Stimulated activated CD8-positive, alpha-beta memory T cell treated with anti-CD3 and anti-CD28 coated beads, Interleukin-4, amount 100 ng/mL, for 1 hour (primary cell): Measurements from ENCODE around the gene SF3B3.
"Not testable (repeated sequence)": the region's sequence is repeated elsewhere in the genome, so short reads cannot be mapped to it uniquely, and the experiment has no call there.

ENCODE experiments used
- DNase-seq, 2 donors: peaks; one replicate each; pipeline ENCODE4 v3.0.0-alpha.2; 2020; ENCODE audit warnings: low read depth in 2 of 2, low spot score in 1 of 2

The SF3B3 gene

DNA sequence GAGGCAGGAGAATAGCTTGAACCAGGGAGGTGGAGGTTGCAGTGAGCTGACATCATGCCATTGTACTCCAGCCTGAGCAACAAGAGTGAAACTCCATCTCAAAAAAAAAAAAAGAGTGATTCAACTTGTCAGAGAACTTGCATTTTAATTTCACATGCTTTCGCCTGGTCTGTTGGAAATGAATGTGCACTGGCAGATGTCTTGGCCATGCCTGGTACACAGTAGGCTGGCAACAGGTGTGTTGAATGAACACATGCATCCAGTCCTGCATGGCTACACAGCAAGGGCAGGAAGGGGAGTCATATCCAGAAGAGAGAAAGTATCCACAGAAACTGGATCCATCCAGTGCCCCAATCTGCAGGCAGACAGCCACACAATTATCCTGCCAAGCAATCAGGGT, 11.8 kb upstream of the SF3B3 start:
- no peak for DNase-seq

DNA sequence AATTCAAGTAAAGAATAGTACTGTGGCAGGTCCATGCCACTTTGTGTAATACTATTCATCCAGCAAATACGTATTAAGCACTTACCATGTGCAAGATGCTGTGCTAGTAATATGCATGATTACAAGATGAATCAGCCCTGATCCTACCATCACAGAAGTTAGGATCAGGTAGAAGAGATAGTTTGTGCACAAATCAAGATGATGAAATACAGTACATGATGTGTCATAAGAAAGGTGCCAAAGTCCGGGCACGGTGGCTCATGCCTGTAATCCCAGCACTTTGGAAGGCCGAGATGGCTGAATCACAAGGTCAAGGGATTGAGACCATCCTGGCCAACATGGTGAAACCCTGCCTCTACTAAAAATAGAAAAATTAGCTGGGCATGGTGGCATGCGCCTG, 11.2 kb upstream of the SF3B3 start:
- no peak for DNase-seq

DNA sequence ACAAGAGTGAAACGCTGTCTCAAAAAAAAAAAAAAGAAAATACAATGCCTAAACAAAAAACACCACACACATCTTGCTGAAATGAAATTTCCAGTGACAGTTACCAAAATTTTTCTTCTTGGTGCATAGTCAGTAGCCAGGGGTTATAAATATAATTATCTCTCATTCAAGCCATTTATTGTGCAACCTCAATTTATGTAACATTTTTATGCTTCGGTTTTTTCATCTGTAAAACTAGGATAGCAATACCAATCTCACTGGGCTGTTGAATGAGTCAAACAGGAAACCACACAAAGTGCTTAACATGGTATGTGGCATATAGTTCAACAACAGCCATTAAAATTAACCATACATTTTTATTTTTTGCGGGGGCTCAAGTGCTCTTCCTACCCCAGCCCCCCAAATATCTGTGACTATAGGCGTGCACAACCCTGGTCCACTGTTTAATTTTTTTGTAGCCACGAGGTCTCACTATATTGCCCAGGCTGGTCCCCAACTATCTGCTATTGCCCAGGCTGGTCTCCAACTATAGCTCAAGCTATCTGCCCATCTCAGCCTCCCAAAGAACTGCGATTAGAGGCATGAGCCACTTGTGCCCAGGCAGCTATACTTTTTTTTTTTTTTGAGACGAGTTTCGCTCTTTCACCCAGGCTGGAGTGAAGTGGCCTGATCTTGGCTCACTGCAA, 2.9 kb upstream of the SF3B3 start:
- no peak for DNase-seq

DNA sequence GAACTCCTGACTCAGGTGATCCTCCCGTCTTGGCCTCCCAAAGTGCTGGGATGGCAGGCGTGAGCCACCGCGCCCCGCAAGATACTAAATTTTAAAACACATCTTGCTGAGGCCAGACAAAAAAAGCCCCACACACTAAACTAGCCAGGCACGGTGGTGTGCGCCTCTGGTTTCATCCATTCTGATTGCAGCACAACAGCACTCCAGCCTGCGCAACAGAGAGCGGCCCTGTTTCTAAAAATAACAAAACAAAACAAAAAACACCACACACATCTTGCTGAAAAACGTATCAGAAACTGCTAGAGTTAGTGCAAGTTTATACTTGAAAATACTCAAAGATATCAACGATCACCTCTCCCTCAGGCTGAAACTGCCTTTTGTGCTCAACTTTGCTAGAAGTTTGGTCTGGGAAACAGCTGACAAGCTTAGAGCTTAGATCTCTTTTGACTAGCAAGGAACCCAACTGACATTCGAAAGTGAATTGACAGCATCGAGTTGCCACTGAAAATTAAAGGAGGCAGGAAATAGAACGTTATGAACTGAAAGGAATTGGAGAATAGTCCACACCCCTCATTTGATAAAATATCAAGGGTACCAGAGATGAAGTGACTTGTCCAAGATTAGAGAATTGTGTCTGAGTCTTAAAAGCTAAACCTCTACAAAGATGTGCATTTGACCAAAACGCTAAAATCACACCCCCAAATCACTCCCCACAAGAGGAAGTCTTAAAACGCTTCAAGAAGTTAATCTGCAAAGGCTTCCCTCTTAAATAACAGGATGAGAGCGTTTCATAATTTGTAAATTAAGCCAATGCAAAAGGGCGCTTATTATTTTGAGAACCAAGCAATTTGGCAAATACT, 1.2 kb upstream of the SF3B3 start:
- no peak for DNase-seq

DNA sequence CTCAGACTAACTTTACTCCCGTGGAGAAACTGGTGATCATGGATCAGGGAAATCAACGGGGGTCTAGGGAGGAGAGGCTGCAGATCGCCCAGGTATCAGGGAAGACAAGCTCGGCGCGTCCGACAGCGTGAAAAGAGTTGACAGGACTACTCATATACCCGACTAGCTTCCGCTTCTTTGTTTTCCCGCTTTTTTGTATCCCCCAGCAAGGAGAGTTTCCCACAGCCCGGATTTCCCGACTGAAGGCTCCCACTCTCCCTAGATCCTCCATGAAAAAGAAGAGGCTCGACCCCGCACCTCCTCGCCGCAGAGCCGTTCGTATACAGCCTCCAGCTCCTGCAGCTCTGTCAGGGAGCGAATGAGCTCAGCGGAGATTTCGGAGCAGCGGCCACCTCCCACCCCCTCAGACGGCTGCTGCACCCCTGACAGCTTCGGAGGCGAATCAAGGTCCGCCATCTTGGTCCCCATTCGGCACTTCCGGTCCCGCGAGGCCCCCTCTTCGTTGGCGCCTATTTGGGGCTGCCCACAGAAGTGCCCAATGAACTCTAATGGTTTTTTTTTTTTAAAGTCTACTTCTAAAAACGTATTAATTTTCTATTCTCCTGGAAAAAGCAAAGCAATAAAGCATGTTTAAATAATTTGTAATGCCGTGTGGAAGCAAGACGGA, 407 bp upstream of the SF3B3 start, which contains the start of gene COG4:
Gene COG4, minus strand, starts transcription at position 479 of the 667 bp plus-strand sequence. Its CDS starts 11 bp downstream, at position 468.
- DNase-seq = peak; percentile 73 to 80

DNA sequence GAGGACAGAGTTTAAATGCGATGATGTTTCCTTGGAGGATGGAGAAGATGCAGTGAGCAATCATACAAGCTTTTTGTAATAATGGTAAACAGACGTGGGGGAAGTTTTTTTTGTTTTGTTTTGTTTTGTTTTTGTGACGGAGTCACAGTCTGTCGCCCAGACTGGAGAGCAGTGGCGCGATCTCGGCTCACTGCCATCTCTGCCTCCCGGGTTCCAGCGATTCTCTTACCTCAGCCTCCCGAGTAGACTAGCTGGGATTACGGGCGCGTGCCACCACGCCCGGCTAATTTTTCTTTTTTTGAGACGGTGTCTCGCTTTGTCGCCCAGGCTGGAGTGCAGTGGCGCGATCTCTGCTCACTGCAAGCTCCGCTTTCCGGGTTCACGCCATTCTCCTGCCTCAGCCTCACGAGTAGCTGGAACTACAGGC, 796 bp downstream of the SF3B3 start:
- DNase-seq = not testable (repeated sequence)

DNA sequence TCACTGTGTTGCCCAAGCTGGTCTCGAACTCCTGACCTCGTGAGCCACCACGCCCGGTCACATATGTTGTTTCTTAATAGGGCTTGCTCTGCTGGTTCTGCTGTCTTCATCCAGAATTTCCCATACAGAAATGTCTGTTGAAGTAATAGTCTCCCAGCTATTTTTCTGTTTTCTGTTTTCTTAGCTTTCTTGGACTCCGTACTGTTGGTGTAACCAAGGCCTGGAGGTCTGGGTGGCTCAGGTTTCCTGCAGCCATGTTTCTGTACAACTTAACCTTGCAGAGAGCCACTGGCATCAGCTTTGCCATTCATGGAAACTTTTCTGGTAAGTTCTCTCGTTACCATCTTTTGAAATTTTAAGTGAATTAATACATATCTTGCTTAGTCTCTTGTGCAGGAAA, 2.8 kb downstream of the SF3B3 start:
- no peak for DNase-seq

DNA sequence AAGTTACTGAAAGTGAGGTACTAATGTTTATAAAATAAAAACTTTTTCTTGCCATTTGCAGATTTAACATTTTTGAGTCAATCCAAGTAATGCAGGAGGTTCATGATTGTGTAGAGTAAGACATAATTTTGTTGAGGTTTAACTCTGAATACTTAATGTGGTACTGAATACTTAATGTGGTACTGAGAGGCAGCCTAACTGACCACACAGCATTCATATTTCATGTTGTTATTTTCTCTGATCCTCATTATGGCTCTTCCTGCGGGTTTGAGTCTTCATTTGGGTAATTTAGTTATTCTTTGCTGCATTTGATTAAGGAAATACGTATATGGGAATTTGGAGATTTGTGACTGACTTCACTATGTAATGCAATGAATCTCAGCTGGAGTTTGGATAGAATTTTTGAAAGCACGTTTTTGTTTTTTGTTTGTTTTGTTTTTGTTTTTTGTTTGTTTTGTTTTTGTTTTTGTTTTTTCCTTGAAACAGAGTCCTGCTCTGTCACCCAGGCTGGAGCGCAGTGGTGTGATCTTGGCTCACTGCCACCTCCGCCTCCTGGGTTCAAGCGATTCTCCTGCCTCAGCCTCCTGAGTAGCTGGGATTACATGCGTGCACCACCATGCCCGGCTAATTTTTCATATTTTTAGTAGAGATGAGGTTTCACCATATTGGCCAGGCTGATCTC, 3.8 kb downstream of the SF3B3 start:
- no peak for DNase-seq

DNA sequence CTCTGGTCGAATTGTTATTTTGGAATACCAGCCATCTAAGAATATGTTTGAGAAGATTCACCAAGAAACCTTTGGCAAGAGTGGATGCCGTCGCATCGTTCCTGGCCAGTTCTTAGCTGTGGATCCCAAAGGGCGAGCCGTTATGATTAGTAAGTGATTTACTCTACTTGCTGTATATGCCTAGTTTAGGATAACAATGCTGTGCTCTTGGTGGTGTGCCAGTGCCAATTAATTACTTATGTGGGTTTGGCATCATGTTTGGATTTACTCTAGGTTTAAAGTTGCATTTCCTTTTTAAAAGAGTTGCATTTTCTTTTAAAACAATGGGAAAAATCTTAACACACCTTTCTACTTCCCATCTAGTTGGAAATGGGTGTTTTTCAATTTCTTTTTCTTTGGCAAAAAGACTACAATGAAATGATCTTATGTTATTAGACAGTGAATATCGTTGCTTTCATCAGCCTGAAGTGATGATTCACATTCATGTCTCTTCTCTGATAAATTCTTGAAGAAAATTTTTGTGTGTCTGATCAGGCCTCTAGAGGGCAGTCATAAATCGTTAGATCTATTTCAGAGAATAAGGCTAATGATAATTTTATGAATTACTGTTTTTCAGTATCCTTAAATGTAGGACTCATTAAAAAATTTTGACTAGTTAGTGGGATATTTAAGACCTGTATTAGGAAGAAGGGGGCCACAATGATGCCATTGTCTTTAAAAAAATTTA, 5.6 kb downstream of the SF3B3 start:
- no peak for DNase-seq

DNA sequence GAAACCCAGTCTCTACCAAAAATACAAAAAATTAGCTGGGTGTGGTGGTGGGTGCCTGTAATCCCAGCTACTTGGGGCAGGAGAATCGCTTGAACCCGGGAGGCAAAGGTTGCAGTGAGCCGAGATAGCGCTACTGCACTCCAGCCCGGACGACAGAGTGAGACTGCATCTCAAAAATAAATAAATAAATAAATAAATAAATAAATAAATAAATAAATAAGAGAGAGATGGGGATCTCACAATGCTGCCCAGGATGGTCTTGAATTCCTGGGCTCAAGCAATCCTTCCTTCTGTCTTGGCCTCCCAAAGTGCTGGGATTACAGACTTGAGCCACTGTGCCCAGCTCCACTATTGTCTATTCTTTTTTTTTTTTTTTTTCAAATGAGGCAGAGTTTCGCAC, 6.3 kb downstream of the SF3B3 start:
- DNase-seq = not testable (repeated sequence)

DNA sequence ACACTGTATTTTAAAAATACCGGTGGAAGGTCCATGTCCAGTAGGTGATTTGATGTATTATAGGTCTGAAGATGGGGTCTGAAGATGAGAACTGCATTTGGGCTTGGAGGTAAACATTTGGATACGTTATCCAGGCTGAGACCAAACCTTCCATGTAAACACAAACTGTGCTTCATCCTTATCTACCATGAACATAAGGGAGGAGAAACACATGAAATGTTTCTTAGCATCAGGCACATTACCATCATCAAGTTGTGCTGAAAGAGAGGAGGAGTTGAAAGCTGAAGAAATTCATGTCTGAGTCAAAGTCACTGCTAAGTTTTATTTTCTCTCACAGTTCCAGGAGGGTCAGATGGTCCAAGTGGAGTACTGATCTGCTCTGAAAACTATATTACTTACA, 11.4 kb downstream of the SF3B3 start:
- no peak for DNase-seq

DNA sequence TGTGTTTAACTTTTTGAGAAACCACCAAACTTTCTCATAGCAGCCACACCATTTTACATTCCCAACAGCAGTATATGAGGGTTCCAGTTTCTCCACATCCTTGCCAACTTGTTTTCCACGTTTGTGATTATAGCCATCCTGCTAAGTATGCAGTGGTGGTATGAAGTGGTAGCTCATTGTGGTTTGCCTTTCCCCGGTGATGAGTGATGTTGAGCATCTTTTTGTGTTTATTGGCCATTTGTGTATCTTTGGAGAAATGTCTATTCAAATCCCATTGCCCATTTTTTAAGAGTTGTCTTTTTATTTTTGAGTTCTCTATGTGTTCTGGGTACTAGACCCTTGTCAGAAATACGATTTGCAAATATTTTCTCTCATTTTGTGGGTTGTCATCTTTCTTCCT, 17.4 kb downstream of the SF3B3 start:
- DNase-seq = no peak

DNA sequence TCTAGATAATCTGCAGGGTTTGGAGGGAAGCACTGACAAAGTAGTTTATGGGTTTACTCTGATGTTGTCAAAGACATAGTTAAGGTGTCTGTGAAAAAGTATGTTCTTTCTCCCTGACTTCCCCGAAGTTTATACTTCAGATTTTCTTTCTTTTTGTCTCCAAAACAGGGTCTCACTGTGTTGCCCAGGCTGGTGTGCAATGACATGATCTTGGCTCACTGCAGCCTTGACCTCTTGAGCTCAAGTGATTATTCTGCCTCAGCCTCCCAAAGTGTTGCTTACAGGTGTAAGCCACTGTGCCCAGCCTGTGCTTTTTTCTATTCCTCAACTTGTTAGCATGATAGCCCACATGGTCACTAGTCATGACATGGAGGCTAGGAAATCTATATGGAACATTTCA, 20.9 kb downstream of the SF3B3 start:
- no peak for DNase-seq

DNA sequence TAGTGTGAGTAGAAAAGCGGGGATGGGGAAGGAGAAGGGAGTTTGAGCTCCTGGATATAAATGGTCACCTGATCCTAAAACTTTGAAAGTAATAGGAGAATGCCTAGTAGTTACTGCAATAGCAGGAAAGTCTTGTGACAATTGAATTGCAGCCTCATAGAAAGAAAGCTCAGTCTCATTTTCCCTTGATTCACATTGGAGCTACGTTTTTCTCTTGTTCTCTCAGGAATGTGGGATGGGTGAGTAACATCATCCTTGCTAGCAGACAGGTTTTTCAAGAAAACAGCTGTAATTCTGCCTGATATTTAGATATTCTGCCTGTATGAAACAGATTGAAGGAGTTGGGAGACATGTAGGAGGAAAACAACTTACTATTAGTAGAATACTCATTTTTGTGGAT, 25.3 kb downstream of the SF3B3 start:
- DNase-seq = no peak

DNA sequence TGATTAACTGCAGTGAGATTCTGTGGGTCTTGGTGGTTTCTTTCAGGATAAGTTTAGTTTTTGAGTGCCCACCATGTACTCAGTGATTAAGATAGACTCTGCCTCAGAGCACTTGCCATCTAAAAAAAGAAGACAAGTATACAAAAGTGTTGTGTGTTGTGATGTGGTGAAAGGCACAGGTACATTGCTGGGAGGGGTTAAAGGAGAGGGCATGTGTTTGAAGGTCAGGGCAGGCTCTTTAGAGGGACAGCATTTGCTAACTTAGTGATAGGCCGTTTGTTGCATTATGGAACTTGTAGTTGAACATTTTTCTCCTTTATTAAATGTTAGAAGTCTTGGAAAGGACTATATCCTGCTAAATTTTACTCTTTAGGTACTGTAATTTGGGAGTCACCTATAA, 26.5 kb downstream of the SF3B3 start:
- DNase-seq = no peak

DNA sequence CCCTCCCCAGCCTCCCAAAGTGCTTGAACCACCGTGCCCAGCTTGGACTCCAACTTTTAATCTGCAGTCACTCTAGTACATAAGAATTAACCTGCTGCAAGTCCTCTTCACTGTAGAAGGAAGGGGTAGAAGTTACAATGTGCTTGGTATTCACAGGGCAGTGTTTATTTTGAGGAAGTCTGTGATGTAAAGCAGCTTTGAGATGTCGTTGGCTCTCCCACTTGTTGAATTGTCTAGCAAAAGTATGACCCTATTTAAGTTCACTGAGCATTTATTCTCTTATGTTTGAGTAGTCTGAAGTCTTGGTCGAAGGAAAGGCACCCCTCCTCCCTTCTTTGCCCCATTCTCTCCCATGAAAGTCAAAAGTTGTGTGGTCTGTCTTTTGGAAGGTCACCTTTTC, 28.2 kb downstream of the SF3B3 start:
- no peak for DNase-seq

DNA sequence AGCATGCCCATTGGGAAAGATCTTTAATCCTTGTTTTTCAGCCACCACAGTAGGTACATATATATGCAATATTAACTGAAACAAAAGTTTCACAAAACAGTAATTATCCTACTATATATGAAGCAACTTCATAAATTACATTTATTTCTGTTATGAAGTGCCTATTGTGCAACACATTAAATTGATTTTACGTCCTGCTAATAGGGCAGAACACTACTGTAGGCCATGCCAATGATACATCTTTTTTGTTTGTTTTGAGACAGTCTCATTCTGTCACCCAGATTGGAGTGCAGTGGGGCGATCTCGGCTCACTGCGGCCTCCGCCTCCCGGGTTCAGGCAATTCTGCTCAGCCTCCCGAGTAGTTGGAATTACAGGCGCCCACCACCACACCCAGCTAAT, 29.1 kb downstream of the SF3B3 start:
- DNase-seq = no peak

DNA sequence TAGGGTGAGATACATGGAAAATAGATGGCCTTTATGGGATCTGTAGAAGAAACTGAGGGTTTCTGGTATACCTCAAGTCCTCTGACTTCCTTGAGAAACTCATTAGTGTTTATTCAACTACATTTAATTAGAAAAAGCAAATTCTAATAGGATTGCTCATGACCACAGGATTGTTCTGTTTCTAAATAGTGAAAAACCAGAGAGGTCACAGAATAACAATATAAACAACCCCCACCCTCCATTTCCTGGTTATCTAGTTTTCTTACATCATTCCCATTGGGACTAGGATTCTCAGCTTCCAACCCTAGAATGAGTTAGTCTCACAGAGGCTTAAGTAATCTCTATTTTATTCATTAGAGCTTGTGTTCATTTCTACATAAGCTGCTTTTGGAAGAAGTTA, 30.0 kb downstream of the SF3B3 start:
- no peak for DNase-seq

DNA sequence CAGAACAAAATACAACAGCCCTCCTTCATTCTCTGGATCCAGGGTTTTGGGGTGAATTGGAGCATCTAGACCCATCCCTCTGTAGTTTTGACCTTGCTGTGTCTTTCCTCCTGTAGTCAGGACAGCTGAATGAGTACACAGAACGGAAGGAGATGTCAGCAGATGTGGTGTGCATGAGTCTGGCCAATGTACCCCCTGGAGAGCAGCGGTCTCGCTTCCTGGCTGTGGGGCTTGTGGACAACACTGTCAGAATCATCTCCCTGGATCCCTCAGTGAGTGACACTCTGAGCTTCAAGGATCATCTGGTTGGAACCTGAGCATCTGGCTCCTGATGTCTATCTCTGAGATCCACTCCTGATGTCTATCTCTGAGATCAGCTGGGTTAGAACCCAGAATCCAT, 32.4 kb downstream of the SF3B3 start:
- no peak for DNase-seq

DNA sequence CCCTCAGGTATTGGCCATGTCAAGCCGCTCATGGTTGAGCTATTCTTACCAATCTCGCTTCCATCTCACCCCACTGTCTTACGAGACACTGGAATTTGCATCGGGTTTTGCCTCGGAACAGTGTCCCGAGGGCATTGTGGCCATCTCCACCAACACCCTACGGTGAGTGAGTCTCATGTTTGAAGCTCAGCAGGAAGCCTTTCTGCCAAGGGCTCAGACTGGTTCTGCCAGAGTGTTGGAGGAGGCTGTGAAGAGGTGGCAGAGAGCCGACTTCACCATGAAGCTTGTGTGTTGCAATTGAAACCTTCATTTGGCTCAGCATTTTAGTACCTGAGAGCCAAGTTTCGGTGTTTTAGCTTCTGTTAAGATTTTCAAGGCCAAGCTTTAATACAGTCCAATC, 38.0 kb downstream of the SF3B3 start:
- DNase-seq = no peak

DNA sequence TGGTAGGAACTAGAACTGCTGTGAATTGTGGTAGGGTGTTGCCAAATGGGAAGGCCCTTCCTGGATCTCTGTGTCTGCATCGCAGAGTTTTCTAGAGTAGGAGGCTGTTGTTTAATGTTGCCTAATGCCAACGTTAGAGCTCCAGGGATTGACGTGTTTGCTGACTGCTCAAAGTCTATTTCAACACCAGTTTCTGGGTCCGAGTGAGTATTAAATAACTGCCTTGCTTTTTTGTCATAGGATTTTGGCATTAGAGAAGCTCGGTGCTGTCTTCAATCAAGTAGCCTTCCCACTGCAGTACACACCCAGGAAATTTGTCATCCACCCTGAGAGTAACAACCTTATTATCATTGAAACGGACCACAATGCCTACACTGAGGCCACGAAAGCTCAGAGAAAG, 40.0 kb downstream of the SF3B3 start:
- no peak for DNase-seq
